ENCODE results near the gene DYNC2H1. TPM values are rescaled to one million over a fixed set of nuclear protein-coding genes. Genes with fewer than 3 reads are reported as not detected.

The DYNC2H1 gene
- total RNA-seq, 1 donor from 2014 or later, result 16.2 TPM

- no peak for ATAC-seq
- H3K27ac ChIP-seq, result no peak overlapping the region
These were observed 175.0 kb downstream of the DYNC2H1 start for GRCh38 chr11:103284260-103284659.

DNA sequence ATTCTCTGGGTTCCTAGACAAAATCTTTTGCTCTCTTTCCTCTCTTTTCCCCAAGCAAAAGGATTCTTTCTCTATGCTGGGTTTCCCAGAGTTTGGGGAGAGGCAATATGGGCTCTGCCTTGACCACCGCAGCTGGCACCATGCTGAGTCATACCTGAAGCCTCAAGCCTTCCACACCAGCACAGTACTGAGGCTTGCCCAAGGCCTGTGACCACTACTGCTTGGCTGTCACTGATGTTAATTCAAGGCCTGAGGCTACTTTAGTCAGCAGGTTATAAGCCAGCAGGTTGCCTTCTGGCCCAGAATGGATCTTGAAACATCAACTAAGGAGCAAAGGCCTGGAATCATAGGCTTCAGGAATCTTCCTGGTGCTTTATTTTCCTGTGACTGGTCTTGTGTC lies 185.3 kb downstream of the DYNC2H1 start:
- no peaks in the 10 kb centered on the region for H3K27me3 ChIP-seq
- H3K27ac ChIP-seq, result no peak overlapping the region
- peaks cover 32% of the 10 kb centered on the region for H3K9me3 ChIP-seq
- intact Hi-C loops (cut with DNase I), result no loop called here
- no peak overlapping the region for H3K4me3 ChIP-seq
- no peaks in the 10 kb centered on the region for H3K4me1 ChIP-seq
- ATAC-seq (no peak), DNase-seq (no peak)
- no peak for TF ChIP-seq CTCF (IDR thresholded peaks at IDR 0.05)
- H3K36me3 ChIP-seq, result peaks cover 3% of the 10 kb centered on the region

More at GRCh38 chr11:103284260-103284659, 175.0 kb downstream of the DYNC2H1 start:
- Histone ChIP-seq H3K27me3 (no peaks in the 10 kb centered on the region), H3K36me3 (peaks cover 4% of the 10 kb centered on the region), H3K4me3 (no peak overlapping the region), H3K4me1 (no peaks in the 10 kb centered on the region), H3K9me3 (no peaks in the 10 kb centered on the region)
- no peak for TF ChIP-seq CTCF (IDR thresholded peaks at IDR 0.05)
- intact Hi-C loops (cut with DNase I), result no loop called here
- DNase-seq, result no peak

DNA sequence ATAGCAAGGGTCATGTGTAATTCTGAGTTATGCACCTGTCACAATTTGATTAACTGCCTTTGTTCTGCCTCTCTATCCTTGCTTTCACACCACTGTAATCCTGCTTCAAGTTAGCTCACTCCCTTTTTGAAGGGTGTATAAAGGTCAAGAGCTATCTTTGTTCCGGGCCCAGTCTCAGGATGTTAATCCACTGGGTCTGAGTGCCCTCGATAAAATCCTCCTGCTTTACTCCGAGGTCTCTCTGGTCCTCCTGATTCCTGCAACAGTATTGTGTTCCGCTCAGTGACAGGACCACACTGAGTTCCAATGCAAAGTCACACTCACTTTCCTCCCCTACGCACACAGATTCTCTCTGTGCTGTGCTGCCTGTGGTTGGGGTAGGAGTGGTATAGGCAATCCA lies 186.5 kb downstream of the DYNC2H1 start:
- Histone ChIP-seq H3K4me3 (no peak overlapping the region), H3K4me1 (no peaks in the 10 kb centered on the region), H3K36me3 (no peaks in the 10 kb centered on the region), H3K9me3 (peaks cover 32% of the 10 kb centered on the region), H3K27me3 (no peaks in the 10 kb centered on the region), H3K27ac (no peak overlapping the region)
- no peak for DNase-seq
- no peak for ATAC-seq
- no peak for TF ChIP-seq CTCF (IDR thresholded peaks at IDR 0.05)
- intact Hi-C loops (cut with DNase I), result no loop called here

DNA sequence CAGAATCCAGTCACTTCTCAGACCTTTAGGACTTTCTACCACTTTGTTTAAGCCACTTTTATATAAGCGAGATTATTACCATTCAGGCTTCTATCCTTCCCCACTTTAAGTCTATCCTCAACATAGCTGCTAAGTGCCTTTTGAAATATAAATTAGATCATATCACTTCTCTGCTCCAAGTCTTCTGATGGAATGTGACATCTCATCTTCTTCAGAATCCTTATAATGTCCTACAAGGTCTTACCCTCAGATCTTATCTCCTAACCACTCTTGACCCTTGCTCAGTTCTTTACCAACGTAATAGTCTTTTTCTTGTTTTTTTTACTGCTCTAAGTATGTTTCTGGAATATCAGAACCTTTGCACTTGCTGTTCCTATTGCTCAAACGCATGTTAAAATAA lies 188.7 kb downstream of the DYNC2H1 start:
- Histone ChIP-seq H3K36me3 (no peaks in the 10 kb centered on the region), H3K4me1 (no peaks in the 10 kb centered on the region), H3K9me3 (peaks cover 26% of the 10 kb centered on the region), H3K27me3 (no peaks in the 10 kb centered on the region), H3K27ac (no peak overlapping the region), H3K4me3 (no peak overlapping the region)
- ATAC-seq, result no peak
- no peak for TF ChIP-seq CTCF (IDR thresholded peaks at IDR 0.05)
- intact Hi-C loops (cut with DNase I), result no loop called here
- no peak for DNase-seq

DNA sequence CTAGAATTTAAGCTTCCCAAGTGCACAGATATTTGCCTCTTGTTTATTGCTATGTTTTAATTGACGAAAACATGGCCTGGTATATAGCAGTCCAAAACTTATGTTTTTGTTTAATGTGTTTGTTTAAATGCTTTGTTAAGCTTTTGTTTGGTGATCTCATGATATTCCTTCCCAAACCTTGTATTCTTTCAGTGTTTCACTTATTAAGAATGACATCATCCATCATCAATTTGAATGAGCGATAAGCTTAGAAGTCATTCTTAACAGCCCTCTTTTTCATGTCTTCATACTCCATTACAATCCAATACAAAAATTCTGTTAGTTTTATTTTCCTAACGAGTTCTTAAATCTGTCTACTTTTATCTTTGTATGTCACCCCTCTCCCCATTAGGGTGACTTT lies 206.0 kb downstream of the DYNC2H1 start:
- Histone ChIP-seq H3K4me1 (no peaks in the 10 kb centered on the region), H3K27me3 (no peaks in the 10 kb centered on the region), H3K36me3 (peaks cover 4% of the 10 kb centered on the region), H3K4me3 (no peak overlapping the region), H3K27ac (no peak overlapping the region), H3K9me3 (no peaks in the 10 kb centered on the region)
- no peak for TF ChIP-seq CTCF (IDR thresholded peaks at IDR 0.05)
- intact Hi-C loops (cut with DNase I), result no loop called here
- ATAC-seq (no peak), DNase-seq (no peak)

- no peak overlapping the region for H3K4me3 ChIP-seq
- H3K4me1 ChIP-seq, result no peaks in the 10 kb centered on the region
- intact Hi-C loops (cut with DNase I), result no loop called here
- H3K36me3 ChIP-seq, result no peaks in the 10 kb centered on the region
- no peaks in the 10 kb centered on the region for H3K27me3 ChIP-seq
- ATAC-seq, result no peak
- H3K27ac ChIP-seq, result no peak overlapping the region
- H3K9me3 ChIP-seq, result no peaks in the 10 kb centered on the region
- no peak for TF ChIP-seq CTCF (IDR thresholded peaks at IDR 0.05)
- no peak for DNase-seq
These were observed 207.9 kb downstream of the DYNC2H1 start for GRCh38 chr11:103317118-103317517.
